Stimulated activated CD4-positive, alpha-beta T cell treated with anti-CD3 and anti-CD28 coated beads, Interleukin-1b, Interleukin-23, amount 100 ng/mL, for 24 hours (primary cell): Measurements from ENCODE around the gene CENPX.
A peak's percentile ranks its signal among the peaks of the same experiment; 100 is the strongest.

Experiments used
- DNase-seq, 4 experiments: peaks; one replicate each; pipeline ENCODE4 v3.0.0-alpha.2; 2020; ENCODE audit warnings: low read depth in 4 of 4, low spot score in 1 of 4

The CENPX gene

GRCh38 chr17:82012261-82012639 lies 10.4 kb downstream of the CENPX start:
- DNase-seq: no peak

GRCh38 chr17:82011617-82012187 lies 11.0 kb downstream of the CENPX start:
- no peak for DNase-seq

- DNase-seq: no peak
These were observed 11.8 kb downstream of the CENPX start for GRCh38 chr17:82010575-82011525.

DNA sequence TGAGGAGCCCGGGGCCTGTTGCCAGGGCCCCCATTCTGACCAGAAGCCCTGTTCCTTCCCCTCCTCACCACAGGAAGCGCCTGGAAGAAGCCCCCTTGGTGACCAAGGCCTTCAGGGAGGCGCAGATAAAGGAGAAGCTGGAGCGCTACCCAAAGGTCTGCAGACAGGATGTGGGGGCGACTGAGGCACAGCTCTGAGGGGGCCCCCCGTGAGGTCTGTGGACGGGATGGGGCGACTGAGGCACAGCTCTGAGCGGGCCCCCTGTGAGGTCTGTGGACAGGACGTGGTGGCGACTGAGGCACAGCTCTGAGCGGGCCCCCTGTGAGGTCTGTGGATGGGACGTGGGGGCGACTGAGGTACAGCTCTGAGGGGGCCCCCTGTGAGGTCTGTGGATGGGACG lies 13.3 kb downstream of the CENPX start:
- DNase-seq: no peak

DNA sequence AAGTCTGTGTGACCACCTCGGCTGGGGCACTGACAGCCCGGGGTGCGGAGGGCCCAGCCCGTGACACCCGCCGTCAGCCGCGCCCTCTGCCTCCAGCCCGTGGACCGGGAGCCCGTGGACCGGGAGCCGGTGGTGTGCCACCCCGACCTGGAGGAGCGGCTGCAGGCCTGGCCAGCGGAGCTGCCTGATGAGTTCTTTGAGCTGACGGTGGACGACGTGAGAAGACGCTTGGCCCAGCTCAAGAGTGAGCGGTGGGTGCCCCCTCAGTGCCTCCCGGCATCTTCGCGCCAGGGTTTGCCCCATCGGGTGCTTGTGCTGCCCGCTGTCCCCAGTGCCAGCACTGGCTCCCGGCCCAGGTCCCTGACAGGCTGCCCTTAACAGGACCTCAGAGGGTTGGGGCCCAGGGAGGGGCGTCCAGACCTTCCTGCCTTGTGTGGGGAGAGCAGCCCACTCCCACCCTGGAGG lies 13.7 kb downstream of the CENPX start:
- no peak for DNase-seq

- no peak for DNase-seq
These were observed 14.3 kb downstream of the CENPX start for GRCh38 chr17:82008258-82008940.

DNA sequence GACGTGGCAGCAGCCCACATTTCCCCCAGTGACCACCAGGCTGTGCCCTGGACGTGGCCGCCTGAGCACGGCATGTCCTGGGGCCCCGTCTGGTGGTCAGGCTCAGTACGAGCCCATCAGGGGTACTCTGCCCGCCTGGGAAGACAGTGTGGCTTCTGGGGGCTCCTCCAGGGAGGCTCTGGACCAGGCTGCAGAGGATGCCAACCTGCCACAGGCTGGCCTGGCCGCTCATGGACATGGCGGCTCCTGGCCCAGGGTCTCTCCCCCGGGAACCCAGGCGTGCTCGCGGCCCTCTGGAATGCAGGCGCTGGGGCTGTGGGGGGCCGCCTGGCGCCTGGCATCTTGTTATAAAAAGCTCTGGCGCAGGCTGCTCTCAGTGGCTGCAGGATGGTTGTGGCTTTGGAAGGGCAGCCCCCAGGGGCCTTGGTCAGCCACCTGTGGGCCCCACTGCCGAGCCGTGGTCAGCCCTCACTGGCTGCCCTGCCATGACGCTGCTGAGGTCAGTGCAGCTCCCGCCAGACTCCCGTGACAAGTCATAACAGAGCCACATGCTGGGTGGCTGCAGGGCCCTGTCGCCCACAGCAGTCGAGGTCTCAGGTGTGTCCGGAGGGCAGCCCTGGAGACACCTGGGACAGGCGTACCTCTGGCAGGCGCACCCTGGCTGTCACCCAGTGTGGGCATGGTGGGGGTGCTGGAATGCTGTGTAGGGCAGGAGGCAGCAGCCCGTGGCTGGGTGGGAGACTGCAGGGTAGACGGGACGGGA lies 15.0 kb downstream of the CENPX start:
- DNase-seq: no peak

DNA sequence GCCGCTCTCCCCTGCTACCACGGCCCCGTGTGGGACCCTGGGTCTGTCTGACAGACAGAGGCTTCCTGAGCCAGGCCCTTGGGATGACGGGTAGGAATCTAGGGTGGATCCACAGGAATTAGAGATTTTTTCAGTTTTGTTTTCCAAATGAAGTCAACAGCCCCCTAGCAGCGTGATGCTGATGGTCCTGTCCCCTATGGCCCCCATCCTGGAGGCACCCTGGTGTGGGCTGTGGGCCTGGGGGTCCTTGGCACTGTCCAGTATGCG lies 15.5 kb downstream of the CENPX start:
- no peak for DNase-seq

DNA sequence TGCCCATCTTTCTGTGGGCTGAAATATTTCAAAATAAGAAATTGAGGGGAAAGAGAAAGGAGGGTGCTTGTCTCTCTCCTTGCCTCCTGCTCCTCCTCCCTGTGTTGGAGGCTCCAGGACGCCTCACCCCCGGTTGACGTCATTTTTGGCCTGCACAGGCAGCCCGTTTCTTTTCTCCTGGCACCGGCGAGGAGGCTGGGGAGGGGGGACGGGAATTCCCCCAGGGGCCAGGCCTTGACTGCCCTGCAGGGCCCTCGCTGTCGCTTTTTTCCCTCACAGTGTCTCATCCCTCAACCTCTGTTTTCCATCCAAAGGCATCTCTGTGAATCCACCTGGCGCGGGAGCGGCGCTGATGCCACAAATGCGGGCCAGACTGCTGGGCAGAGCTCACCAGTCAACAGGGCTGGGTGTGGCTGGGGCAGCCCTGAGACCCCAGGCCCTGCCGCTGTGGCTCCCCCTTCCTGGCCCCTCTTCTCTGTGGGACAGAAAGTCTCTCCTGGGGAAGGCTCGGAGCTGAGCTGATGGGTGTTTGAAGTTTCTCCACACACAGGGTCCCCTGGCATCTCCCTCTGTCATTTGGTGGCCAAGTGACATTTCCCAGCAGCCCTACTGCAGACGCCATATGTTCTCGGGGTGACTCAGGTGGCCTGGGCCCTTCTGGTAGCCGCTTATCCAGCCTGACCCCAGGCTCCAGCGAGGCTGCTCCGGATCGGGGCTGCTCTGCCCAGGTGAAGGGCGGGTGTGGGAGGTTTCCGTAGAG lies 16.0 kb downstream of the CENPX start:
- no peak for DNase-seq

GRCh38 chr17:82005701-82006348 lies 16.9 kb downstream of the CENPX start:
- DNase-seq: no peak

- no peak for DNase-seq
These were observed 17.9 kb downstream of the CENPX start for GRCh38 chr17:82004517-82005455.

DNA sequence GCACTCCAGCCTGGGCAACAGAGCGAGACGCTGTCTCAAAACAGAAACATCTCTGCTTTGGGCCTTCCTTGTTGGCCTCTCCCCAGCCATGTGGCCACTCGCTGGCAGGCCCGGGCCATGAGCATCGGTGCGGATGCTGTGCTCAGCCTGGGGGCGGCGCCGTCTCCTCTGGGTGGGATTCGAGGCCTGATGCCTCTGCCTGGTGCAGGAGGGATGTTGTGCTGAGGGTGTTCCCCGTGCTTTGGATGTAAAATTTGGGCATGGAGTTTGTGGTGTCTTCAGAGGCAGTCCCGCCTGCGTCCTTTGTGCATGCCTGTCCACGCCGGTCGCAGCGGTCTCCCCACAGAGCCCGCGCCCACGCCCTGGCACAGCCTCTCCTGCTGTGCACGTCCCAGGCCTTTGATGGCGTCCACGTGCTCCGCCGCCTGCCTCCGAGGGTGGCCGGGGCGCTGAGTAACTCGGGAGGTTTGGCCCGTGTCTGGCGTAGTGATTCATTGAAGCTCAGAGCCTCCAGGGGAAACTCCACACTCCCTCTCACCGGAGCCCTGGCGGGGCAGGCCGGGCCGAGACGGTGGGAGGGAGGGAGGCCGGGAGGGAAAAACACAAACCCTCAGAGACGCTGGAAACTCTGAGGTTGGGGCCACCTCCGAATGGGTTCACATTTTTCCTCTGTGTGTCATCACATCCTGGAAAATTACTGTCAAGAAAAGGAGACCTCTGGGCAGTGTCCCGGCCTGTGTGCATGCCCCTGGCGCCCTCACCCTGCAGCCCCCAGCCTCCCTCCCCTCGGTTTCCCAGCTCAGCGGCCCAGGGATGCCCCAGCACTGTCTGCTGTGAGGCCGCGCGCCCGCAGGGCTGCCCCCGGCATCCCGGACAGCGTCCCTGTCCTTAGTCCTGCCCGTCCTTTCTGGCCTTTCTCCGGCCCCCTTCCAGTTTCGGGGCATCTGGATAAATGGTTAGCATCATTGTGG lies 19.0 kb downstream of the CENPX start:
- peak in 1 of 4 experiments; percentile 32 for DNase-seq

DNA sequence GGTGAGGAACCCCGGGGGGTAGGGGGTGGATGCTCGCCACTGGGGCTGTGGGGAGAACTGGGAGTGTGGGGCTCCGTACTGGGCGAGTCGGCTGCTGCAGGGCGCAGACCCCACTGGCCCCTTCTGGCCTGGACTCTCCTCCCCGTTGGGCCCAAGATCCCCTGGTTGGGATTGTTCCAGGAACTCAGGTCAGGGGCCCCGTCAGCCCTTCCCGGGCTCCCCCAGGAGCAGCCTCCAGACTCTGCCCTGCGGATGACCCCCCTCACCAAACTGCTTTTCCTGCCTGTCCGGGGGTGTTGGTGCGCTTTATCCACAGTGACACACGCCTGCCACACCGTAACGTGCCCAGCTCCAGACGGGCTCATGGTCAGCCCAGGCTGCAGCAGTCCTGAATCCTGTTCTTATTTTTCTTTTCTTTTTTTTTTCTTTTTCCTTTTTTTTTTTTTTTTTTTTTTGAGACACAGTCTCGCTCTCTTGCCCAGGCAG lies 21.1 kb downstream of the CENPX start:
- DNase-seq: no peak

- DNase-seq: no peak
These were observed 21.7 kb downstream of the CENPX start for GRCh38 chr17:82000803-82001570.

GRCh38 chr17:81999976-82000802 lies 22.5 kb downstream of the CENPX start:
- no peak for DNase-seq

DNA sequence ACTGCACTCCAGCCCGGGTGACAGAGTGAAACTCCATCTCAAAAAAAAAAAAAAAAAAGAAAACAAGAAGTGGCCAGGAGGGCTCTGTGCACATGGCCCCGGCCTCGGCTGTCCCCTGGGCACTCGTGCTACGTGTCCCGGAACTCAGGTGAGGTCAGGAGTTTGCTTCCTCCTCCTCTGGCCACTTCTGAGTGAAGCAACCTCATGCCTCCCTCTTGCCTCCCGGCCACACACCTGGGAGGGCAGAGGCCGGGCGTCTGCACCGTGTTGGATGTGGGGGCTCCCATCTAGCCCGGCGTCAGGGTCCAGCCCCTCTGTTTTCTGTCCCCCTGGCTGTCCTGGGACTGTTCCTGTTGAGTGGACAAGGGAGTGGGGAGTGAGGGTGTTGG lies 23.1 kb downstream of the CENPX start:
- DNase-seq: no peak
